B cell (primary cell): Measurements from ENCODE around the gene CACNA1F. TPM values are rescaled to one million over a fixed set of nuclear protein-coding genes. Genes with fewer than 3 reads are reported as not detected.

ENCODE experiments used
- ATAC-seq: fragments of 200-7000 bp; cut with Tn5 transposase; one replicate; pipeline ENCODE4 v1.10.0; 2021; ENCODE audit warnings: low read depth, mild to moderate bottlenecking, moderate number of reproducible peaks, moderate library complexity
- CTCF ChIA-PET: fragments of 350-600 bp; sonication (Branson Sonifier 250); formaldehyde crosslinking; loops from one replicate; lab custom pipeline; 2021; ENCODE audit warnings: antibody characterized with exemption, inconsistent platforms; lab: Charles Lee
- POLR2A ChIA-PET: fragments of 350-600 bp; sonication (Branson Sonifier 250); formaldehyde crosslinking; loops from one replicate; lab custom pipeline; 2021; ENCODE audit warnings: antibody characterized with exemption; lab: Charles Lee
- DNase-seq: peaks from one replicate; pipeline ENCODE4 v3.0.0; 2013
- H2AFZ ChIP-seq: 2 replicates; pipeline ENCODE4 v1.6.1; 2012; ENCODE audit warnings: mild to moderate bottlenecking, low read depth, low read length; ENCODE audit not compliant: insufficient read depth, poor library complexity, severe bottlenecking
- H3K27ac ChIP-seq, 2 donors: 1 replicate in 1 of 2; 2 replicates in 1 of 2; pipeline ENCODE4 v1.5.1; 2012 to 2013; ENCODE audit warnings: low read length in 2 of 2, mild to moderate bottlenecking in 2 of 2, moderate library complexity in 1 of 2
- H3K27me3 ChIP-seq, 4 experiments: fragments of 200-600 bp in 1 of 4; sonication (generic) in 1 of 4; replicated peaks in 1 of 4; 1 replicate in 2 of 4; 2 replicates in 2 of 4; pipeline versions ENCODE4 v1.6.1 to v1.7.0; 2013 to 2016; ENCODE audit warnings: low read length in 3 of 4, mild to moderate bottlenecking in 2 of 4, mixed read lengths in 1 of 4, moderate library complexity in 1 of 4; ENCODE audit not compliant: insufficient read depth in 4 of 4, control insufficient read depth in 3 of 4; ENCODE audit errors: control extremely low read depth in 1 of 4
- H3K36me3 ChIP-seq, 2 experiments: replicated peaks in 1 of 2; 1 replicate in 1 of 2; 2 replicates in 1 of 2; pipeline versions ENCODE4 v1.6.1 to v1.7.1; 2013; ENCODE audit warnings: low read length in 1 of 2; ENCODE audit not compliant: insufficient read depth in 2 of 2, control insufficient read depth in 1 of 2; ENCODE audit errors: control extremely low read depth in 1 of 2, extremely low read depth in 1 of 2
- H3K4me1 ChIP-seq, 2 donors: fragments of 200-600 bp in 1 of 2; sonication (generic) in 1 of 2; 1 replicate in 1 of 2; 2 replicates in 1 of 2; pipeline versions ENCODE4 v1.5.1 to v1.6.1; 2013 to 2017; ENCODE audit warnings: low read length in 2 of 2; ENCODE audit not compliant: control insufficient read depth in 2 of 2, insufficient read depth in 2 of 2
- H3K4me2 ChIP-seq: replicated peaks from 2 replicates; pipeline ENCODE3; 2012; ENCODE audit warnings: mild to moderate bottlenecking, low read depth, low read length; ENCODE audit not compliant: poor library complexity, severe bottlenecking
- H3K4me3 ChIP-seq, 5 experiments: fragments of 200-600 bp in 1 of 5; sonication (generic) in 1 of 5; 1 replicate in 3 of 5; 2 replicates in 2 of 5; pipeline versions ENCODE4 v1.5.1 to v1.7.0; 2011 to 2016; ENCODE audit warnings: low read length in 4 of 5, mild to moderate bottlenecking in 4 of 5, low read depth in 2 of 5, control low read depth in 1 of 5, moderate library complexity in 1 of 5; ENCODE audit not compliant: insufficient read depth in 1 of 5; ENCODE audit errors: control extremely low read depth in 1 of 5, extremely low read depth in 1 of 5
- H3K79me2 ChIP-seq: fragments of 200-600 bp; sonication (generic); one replicate; pipeline ENCODE4 v1.6.0; 2016; ENCODE audit warnings: low read length; ENCODE audit not compliant: control insufficient read depth, insufficient read depth
- H3K9ac ChIP-seq: fragments of 200-600 bp; sonication (generic); 2 replicates; pipeline ENCODE4 v1.6.1; 2017; ENCODE audit warnings: mild to moderate bottlenecking, low read length, moderate library complexity
- H3K9me3 ChIP-seq, 3 donors: one replicate each; pipeline versions ENCODE4 v1.6.1 to v1.7.1; 2013; ENCODE audit warnings: low read length in 2 of 3; ENCODE audit not compliant: control insufficient read depth in 2 of 3, insufficient read depth in 1 of 3; ENCODE audit errors: control extremely low read depth in 1 of 3
- H4K20me1 ChIP-seq: 2 replicates; pipeline ENCODE4 v1.6.0; 2012; ENCODE audit warnings: mild to moderate bottlenecking, low read length; ENCODE audit not compliant: insufficient read depth, control insufficient read depth, poor library complexity, severe bottlenecking
- H3K27ac Mint-ChIP-seq: one replicate; pipeline ENCODE4 v1.8.0; 2021; ENCODE audit warnings: mixed read lengths
- H3K27me3 Mint-ChIP-seq: one replicate; pipeline ENCODE4 v1.8.0; 2021; ENCODE audit warnings: mixed read lengths
- H3K4me1 Mint-ChIP-seq: one replicate; pipeline ENCODE4 v1.8.0; 2021; ENCODE audit warnings: mixed read lengths
- H3K4me3 Mint-ChIP-seq: one replicate; pipeline ENCODE4 v1.8.0; 2021; ENCODE audit warnings: mixed read lengths
- H3K9me3 Mint-ChIP-seq: one replicate; pipeline ENCODE4 v1.8.0; 2022; ENCODE audit warnings: mixed read lengths; ENCODE audit not compliant: insufficient read depth
- CTCF ChIP-seq: fragments of 200-600 bp; IDR thresholded peaks from one replicate; pipeline ENCODE4 v1.8.0; 2022; ENCODE audit warnings: antibody characterized with exemption, mild to moderate bottlenecking
- EZH2 ChIP-seq: IDR thresholded peaks from 2 replicates; pipeline ENCODE4 v1.6.1; 2012; ENCODE audit warnings: borderline replicate concordance, low read depth, mild to moderate bottlenecking, moderate library complexity, low read length; ENCODE audit not compliant: insufficient read depth, poor library complexity, severe bottlenecking
- WGBS: methylation state at CpG from one replicate; pipeline ENCODE4 v1.1.5; 2013; ENCODE audit warnings: missing lambda C conversion rate; ENCODE audit not compliant: insufficient coverage; 5-methylcytosine and 5-hydroxymethylcytosine counted together
- intact Hi-C: fragments of 100-400 bp; cut with micrococcal nuclease; formaldehyde crosslinking; loops from one replicate; pipeline ENCODE4 v1.10.0; 2022
- polyA plus RNA-seq: library from polyadenylated mRNA; depleted of rRNA; stranded (reverse); fragments of >200 nt; gene quantifications from 2 replicates; pipeline ENCODE4 v1.2.3, GENCODE V29; 2012
- total RNA-seq, 2 donors: library from RNA; stranded (reverse); fragments of 120-200 nt in 1 of 2; gene quantifications; 1 replicate in 1 of 2; 2 replicates in 1 of 2; pipeline versions ENCODE4 v1.2.3 to v1.2.4, GENCODE V29; 2013 to 2022

CACNA1F gene
- total and polyA plus RNA-seq, 2 donors (not counting 1 experiment from before 2014, with no cell fraction given) = 6.7 to 9.3 TPM

GRCh38 chrX:49187028-49187394 lies 46.1 kb downstream of the CACNA1F start:
- ATAC-seq = no peak
- H2AFZ ChIP-seq = no peak overlapping the region
- CTCF ChIA-PET = interaction anchor here (0.6 kb wide), 1 partner anchor 31 kb away, joined by 3 read pairs; no protein-coding TSS in a partner anchor

More at GRCh38 chrX:49187028-49187394, 46.1 kb downstream of the CACNA1F start:
- no CpG with 5 or more reads among the region's 15 CpGs for WGBS
- H3K79me2 ChIP-seq = peaks cover 7% of the 10 kb centered on the region
- no peaks in the 10 kb centered on the region for H3K27me3 ChIP-seq
- peaks cover 0 to 7% of the 10 kb centered on the region in 2 experiments for H3K36me3 ChIP-seq
- intact Hi-C loops = no loop called here
- TF ChIP-seq EZH2 (no peak), CTCF (no peak)
- H3K4me1 Mint-ChIP-seq = peaks cover 24% of the 10 kb centered on the region
- H3K4me1 ChIP-seq = peaks cover 6 to 30% of the 10 kb centered on the region in 2 donors
- POLR2A ChIA-PET = no interaction called here
- H3K9me3 ChIP-seq = peaks cover 0 to 3% (median 0%) of the 10 kb centered on the region in 3 donors
- H3K4me2 ChIP-seq = no peak overlapping the region
- H3K4me3 Mint-ChIP-seq = peak overlapping the region; percentile 83
- no peaks in the 10 kb centered on the region for H3K27me3 Mint-ChIP-seq
- no peak overlapping the region for H3K9ac ChIP-seq
- no peak overlapping the region for H3K27ac ChIP-seq
- no peaks in the 10 kb centered on the region for H4K20me1 ChIP-seq
- no peak for DNase-seq
- no peak overlapping the region for H3K4me3 ChIP-seq
- no peaks in the 10 kb centered on the region for H3K9me3 Mint-ChIP-seq
- H3K27ac Mint-ChIP-seq = no peak overlapping the region
